Stimulated activated naive B cell treated with anti-CD40 and anti-IgM and Interleukin-4, amounts not matched to agents 10 μg/mL and 1 μg/mL and 100 μg/mL, for 72 hours (primary cell): ENCODE data around the gene TMEM132C.
"Not testable (repeated sequence)": the region's sequence is repeated elsewhere in the genome, so short reads cannot be mapped to it uniquely, and the experiment has no call there.

Source experiments
- ATAC-seq, 2 donors: fragments of 150-1000 bp; cut with Tn5 transposase; replicated peaks; 2 replicates each; pipeline ENCODE4 v1.10.0; 2021; ENCODE audit warnings: moderate library complexity in 1 of 2
- DNase-seq: peaks from one replicate; pipeline ENCODE4 v3.0.0; 2021
- H3K27ac Mint-ChIP-seq: one replicate; pipeline ENCODE4 v1.8.0; 2022; ENCODE audit warnings: mild to moderate bottlenecking, mixed read lengths
- H3K27me3 Mint-ChIP-seq, 2 donors: one replicate each; pipeline ENCODE4 v1.8.0; 2022; ENCODE audit warnings: mixed read lengths in 2 of 2
- H3K36me3 Mint-ChIP-seq, 2 donors: one replicate each; pipeline ENCODE4 v1.8.0; 2022; ENCODE audit warnings: mixed read lengths in 2 of 2, mild to moderate bottlenecking in 1 of 2
- H3K4me1 Mint-ChIP-seq, 2 donors: one replicate each; pipeline ENCODE4 v1.8.0; 2022; ENCODE audit warnings: mixed read lengths in 2 of 2, mild to moderate bottlenecking in 1 of 2
- H3K4me3 Mint-ChIP-seq, 2 donors: one replicate each; pipeline ENCODE4 v1.8.0; 2022; ENCODE audit warnings: mild to moderate bottlenecking in 2 of 2, mixed read lengths in 2 of 2, moderate library complexity in 1 of 2
- H3K9me3 Mint-ChIP-seq, 2 donors: one replicate each; pipeline ENCODE4 v1.8.0; 2022; ENCODE audit warnings: mixed read lengths in 2 of 2, mild to moderate bottlenecking in 1 of 2

Gene TMEM132C

GRCh38 chr12:128474916-128475315, 207.9 kb downstream of the TMEM132C start:
- no peak for ATAC-seq
- peaks cover 6% of the 10 kb centered on the region in 2 donors for H3K27me3 Mint-ChIP-seq
- no peak overlapping the region for H3K4me3 Mint-ChIP-seq

GRCh38 chr12:128476266-128476665, 209.3 kb downstream of the TMEM132C start:
- Mint-ChIP-seq H3K4me3 (no peak overlapping the region), H3K9me3 (peaks cover 6 to 8% of the 10 kb centered on the region in 2 donors), H3K36me3 (peaks cover 2 to 8% of the 10 kb centered on the region in 2 donors), H3K27me3 (peaks cover 6% of the 10 kb centered on the region in 2 donors), H3K27ac (no peak overlapping the region), H3K4me1 (no peaks in the 10 kb centered on the region)
- ATAC-seq (no peak), DNase-seq (no peak)

More at GRCh38 chr12:128474916-128475315, 207.9 kb downstream of the TMEM132C start:
- Mint-ChIP-seq H3K27ac (no peak overlapping the region), H3K4me1 (no peaks in the 10 kb centered on the region), H3K9me3 (peaks cover 6 to 8% of the 10 kb centered on the region in 2 donors), H3K36me3 (peaks cover 2 to 8% of the 10 kb centered on the region in 2 donors)
- DNase-seq: no peak

DNA sequence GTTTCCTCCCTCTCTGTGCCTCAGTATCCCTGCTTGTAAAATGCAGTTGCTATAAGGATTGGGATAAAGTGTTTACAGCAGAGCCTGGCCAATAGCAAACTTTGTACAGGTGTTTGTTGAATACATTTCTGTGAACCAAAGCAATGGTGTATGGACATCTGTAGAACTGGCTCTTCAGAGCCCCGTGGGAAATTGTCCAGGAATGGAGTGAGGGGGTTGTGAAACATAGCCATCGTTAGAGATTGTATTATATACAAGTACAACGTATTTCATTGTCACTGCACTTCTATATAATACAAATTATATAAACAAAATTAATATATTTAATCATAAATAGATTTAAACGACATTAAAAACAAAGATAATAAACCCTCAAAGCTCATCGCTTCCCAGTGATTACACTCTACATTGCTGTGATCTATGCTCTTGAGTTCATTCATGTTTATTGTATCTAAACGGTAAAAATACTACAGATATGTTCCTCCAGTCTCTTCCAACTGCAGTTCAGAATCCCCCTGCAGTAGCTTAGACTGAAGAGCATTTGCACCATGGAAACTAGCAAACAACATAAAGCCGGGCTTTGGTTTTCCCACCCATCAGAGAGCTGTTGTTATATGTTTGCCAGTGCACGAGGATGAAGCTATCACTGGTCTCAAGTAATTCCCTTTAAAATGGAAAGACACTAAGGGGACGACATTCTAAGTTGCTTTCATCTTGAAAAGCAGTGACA, 216.7 kb downstream of the TMEM132C start:
- DNase-seq (no peak), ATAC-seq (no peak)
- Mint-ChIP-seq H3K27me3 (no peaks in the 10 kb centered on the region), H3K4me1 (no peaks in the 10 kb centered on the region), H3K9me3 (peaks cover 0 to 5% of the 10 kb centered on the region in 2 donors), H3K4me3 (no peak overlapping the region), H3K27ac (no peak overlapping the region), H3K36me3 (no peaks in the 10 kb centered on the region)

DNA sequence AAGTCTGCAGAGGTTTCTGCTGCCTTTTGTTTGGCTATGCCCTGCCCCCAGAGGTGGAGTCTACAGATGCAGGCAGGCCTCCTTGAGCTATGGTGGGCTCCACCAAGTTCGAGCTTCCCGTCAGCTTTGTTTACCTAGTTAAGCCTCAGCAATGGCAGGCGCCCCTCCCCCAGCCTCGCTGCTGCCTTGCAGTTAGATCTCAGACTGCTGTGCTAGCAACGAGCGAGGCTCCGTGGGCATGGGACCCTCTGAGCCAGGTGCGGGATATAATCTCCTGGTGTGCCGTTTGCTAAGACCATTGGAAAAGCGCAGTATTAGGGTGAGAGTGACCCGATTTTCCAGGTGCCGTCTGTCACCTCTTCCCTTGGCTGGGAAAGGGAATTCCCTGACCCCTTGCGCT, 230.4 kb downstream of the TMEM132C start:
- not testable (repeated sequence) for H3K27me3 Mint-ChIP-seq, H3K27ac Mint-ChIP-seq, H3K36me3 Mint-ChIP-seq, H3K4me1 Mint-ChIP-seq, ATAC-seq, H3K4me3 Mint-ChIP-seq, DNase-seq
- H3K9me3 Mint-ChIP-seq: peaks cover 14 to 16% of the 10 kb centered on the region in 2 donors

- no peak for DNase-seq
These were observed 240.5 kb downstream of the TMEM132C start for GRCh38 chr12:128507470-128507869.

GRCh38 chr12:128509170-128509569, 242.2 kb downstream of the TMEM132C start:
- DNase-seq: no peak
- peaks cover 9 to 19% of the 10 kb centered on the region in 2 donors for H3K9me3 Mint-ChIP-seq
- no peaks in the 10 kb centered on the region for H3K36me3 Mint-ChIP-seq
- H3K27me3 Mint-ChIP-seq: peaks cover 0 to 4% of the 10 kb centered on the region in 2 donors
- no peak for ATAC-seq
- H3K4me3 Mint-ChIP-seq: no peak overlapping the region
- H3K4me1 Mint-ChIP-seq: no peaks in the 10 kb centered on the region
- no peak overlapping the region for H3K27ac Mint-ChIP-seq

More at GRCh38 chr12:128507470-128507869, 240.5 kb downstream of the TMEM132C start:
- no peak overlapping the region for H3K27ac Mint-ChIP-seq
- H3K4me3 Mint-ChIP-seq: no peak overlapping the region
- peaks cover 10 to 24% of the 10 kb centered on the region in 2 donors for H3K9me3 Mint-ChIP-seq
- no peak for ATAC-seq
- no peaks in the 10 kb centered on the region for H3K4me1 Mint-ChIP-seq
- H3K36me3 Mint-ChIP-seq: no peaks in the 10 kb centered on the region
- no peaks in the 10 kb centered on the region for H3K27me3 Mint-ChIP-seq

DNA sequence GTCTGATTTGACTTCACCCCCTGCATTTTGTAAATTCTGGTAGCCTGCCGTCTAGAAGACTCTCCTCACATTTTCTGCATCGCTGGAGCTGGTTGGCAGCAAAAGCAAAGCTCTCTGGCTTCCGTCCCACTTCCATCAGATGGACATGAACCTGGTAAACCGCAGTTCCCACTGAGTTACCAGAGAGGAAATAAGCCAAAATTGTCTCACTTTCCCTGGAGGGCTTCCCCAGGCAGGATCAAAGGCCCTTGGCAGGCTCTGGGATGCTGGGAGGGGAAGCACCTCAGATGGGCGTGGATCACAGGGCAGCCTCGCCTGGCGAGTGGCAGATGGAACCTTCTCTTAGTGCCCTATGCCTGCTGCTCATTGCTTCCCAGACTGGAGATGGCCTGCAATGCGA, 243.5 kb downstream of the TMEM132C start:
- ATAC-seq (no peak), DNase-seq (no peak)
- Mint-ChIP-seq H3K36me3 (no peaks in the 10 kb centered on the region), H3K27me3 (peaks cover 0 to 4% of the 10 kb centered on the region in 2 donors), H3K27ac (no peak overlapping the region), H3K4me3 (no peak overlapping the region), H3K4me1 (no peaks in the 10 kb centered on the region), H3K9me3 (peaks cover 12 to 16% of the 10 kb centered on the region in 2 donors)

GRCh38 chr12:128513331-128513730, 246.4 kb downstream of the TMEM132C start:
- Mint-ChIP-seq H3K4me1 (no peaks in the 10 kb centered on the region), H3K4me3 (no peak overlapping the region), H3K9me3 (peaks cover 16% of the 10 kb centered on the region in 2 donors), H3K36me3 (no peaks in the 10 kb centered on the region), H3K27me3 (peaks cover 0 to 4% of the 10 kb centered on the region in 2 donors), H3K27ac (no peak overlapping the region)
- DNase-seq (no peak), ATAC-seq (no peak)

- H3K4me1 Mint-ChIP-seq: no peaks in the 10 kb centered on the region
- H3K27me3 Mint-ChIP-seq: peaks cover 0 to 4% of the 10 kb centered on the region in 2 donors
- no peak for ATAC-seq
- H3K27ac Mint-ChIP-seq: no peak overlapping the region
- no peak for DNase-seq
- H3K36me3 Mint-ChIP-seq: no peaks in the 10 kb centered on the region
- H3K9me3 Mint-ChIP-seq: peaks cover 12% of the 10 kb centered on the region in 2 donors
- H3K4me3 Mint-ChIP-seq: no peak overlapping the region
These were observed 246.9 kb downstream of the TMEM132C start for GRCh38 chr12:128513831-128514230.

DNA sequence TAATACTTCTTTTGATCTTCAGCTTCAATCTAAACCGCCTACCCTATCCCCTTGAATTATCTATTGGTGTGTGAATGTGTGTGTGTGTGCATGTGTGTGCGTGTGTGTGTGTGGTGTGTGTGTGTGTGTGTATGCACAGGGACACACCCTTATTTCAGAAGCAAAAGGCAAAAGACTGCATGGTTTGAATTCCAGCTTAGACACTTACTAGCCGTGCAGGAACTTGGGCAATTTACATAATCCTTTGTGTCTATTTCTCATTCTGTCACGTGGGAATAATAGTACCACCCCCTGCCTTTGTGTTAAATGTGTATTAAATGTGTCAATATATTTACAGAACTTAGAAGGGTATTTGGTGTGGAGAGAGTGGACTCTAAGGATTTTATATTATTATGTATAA, 251.7 kb downstream of the TMEM132C start:
- DNase-seq (no peak), ATAC-seq (no peak)
- Mint-ChIP-seq H3K27me3 (no peaks in the 10 kb centered on the region), H3K9me3 (peaks cover 7 to 9% of the 10 kb centered on the region in 2 donors), H3K36me3 (no peaks in the 10 kb centered on the region), H3K4me1 (no peaks in the 10 kb centered on the region), H3K27ac (no peak overlapping the region), H3K4me3 (no peak overlapping the region)

DNA sequence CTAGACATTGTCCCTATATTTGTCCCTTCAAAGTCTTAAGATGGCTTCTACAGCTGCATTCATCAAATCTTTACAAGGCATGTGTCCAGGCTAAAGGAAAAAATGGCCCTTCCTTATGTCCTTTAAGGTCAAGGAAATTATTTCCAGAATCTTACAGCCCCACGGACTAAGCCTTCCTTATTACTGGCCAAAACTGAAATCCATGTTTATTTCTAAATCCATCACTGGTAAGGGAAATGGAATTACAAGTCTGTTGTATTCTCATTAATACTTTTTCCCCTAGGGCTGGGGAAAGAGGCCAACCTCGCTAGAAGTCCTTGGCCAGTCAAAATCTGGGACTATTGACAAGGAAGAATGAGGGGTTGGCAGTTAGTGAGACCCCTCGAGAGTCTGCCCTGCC, 252.5 kb downstream of the TMEM132C start:
- no peaks in the 10 kb centered on the region for H3K36me3 Mint-ChIP-seq
- no peaks in the 10 kb centered on the region for H3K4me1 Mint-ChIP-seq
- H3K4me3 Mint-ChIP-seq: no peak overlapping the region
- H3K9me3 Mint-ChIP-seq: peaks cover 7 to 9% of the 10 kb centered on the region in 2 donors
- no peak for ATAC-seq
- no peaks in the 10 kb centered on the region for H3K27me3 Mint-ChIP-seq
- DNase-seq: no peak
- H3K27ac Mint-ChIP-seq: no peak overlapping the region

DNA sequence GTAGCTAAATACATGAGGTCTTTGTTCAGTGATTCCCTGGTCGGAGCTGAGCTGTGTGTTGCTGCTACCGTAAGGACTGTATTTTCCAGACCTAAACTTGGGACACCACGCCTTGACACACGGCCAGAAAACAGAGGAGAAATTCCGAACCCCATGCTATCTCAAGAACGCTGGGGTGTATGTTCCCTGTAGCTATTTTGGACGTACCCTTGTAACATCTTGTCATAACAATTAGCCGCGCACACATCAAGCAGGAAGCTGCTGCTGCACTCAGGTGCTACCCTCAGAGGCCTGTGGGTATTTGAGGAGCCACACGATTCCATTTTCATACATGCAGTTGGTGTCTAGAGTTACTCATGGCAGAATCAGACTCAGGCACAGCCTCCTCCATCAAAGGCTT, 255.0 kb downstream of the TMEM132C start:
- H3K4me3 Mint-ChIP-seq: no peak overlapping the region
- H3K9me3 Mint-ChIP-seq: peaks cover 3 to 4% of the 10 kb centered on the region in 2 donors
- DNase-seq (no peak), ATAC-seq (no peak)
- no peaks in the 10 kb centered on the region for H3K36me3 Mint-ChIP-seq
- H3K4me1 Mint-ChIP-seq: no peaks in the 10 kb centered on the region
- H3K27ac Mint-ChIP-seq: no peak overlapping the region
- no peaks in the 10 kb centered on the region for H3K27me3 Mint-ChIP-seq

- H3K27me3 Mint-ChIP-seq: no peaks in the 10 kb centered on the region
- no peak for DNase-seq
- H3K4me1 Mint-ChIP-seq: no peaks in the 10 kb centered on the region
- ATAC-seq: no peak
- peaks cover 3 to 4% of the 10 kb centered on the region in 2 donors for H3K9me3 Mint-ChIP-seq
- H3K36me3 Mint-ChIP-seq: no peaks in the 10 kb centered on the region
- H3K27ac Mint-ChIP-seq: no peak overlapping the region
- no peak overlapping the region for H3K4me3 Mint-ChIP-seq
These were observed 257.5 kb downstream of the TMEM132C start for GRCh38 chr12:128524439-128524838.

DNA sequence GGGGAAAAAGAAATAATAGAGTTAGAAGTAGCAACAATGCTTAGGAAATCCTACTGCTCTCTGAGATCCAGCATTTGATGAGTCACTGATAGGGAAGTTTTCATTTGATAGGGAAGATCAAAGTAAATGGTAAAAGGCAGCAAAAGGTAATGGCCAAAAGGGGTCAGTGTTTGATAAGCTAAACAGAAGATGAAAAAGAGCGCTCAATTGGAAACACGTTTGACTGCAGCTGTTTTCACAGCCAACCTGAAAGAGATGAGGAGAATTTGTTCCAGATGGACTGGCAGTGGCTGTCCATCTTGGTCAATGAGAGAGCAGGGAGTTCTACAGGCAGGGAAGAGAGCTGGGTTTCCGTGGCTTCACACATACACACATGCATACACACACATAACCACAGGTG, 264.2 kb downstream of the TMEM132C start:
- no peak overlapping the region for H3K4me3 Mint-ChIP-seq
- ATAC-seq: no peak
- H3K27ac Mint-ChIP-seq: no peak overlapping the region
- H3K36me3 Mint-ChIP-seq: no peaks in the 10 kb centered on the region
- H3K27me3 Mint-ChIP-seq: no peaks in the 10 kb centered on the region
- H3K4me1 Mint-ChIP-seq: no peaks in the 10 kb centered on the region
- no peaks in the 10 kb centered on the region for H3K9me3 Mint-ChIP-seq
- no peak for DNase-seq

- H3K27ac Mint-ChIP-seq: no peak overlapping the region
- H3K36me3 Mint-ChIP-seq: no peaks in the 10 kb centered on the region
- H3K4me1 Mint-ChIP-seq: no peaks in the 10 kb centered on the region
- H3K9me3 Mint-ChIP-seq: peaks cover 0 to 4% of the 10 kb centered on the region in 2 donors
- no peak overlapping the region for H3K4me3 Mint-ChIP-seq
- peak; percentile 67 to 68 for ATAC-seq
- no peak for DNase-seq
- no peaks in the 10 kb centered on the region for H3K27me3 Mint-ChIP-seq
These were observed 267.9 kb downstream of the TMEM132C start for GRCh38 chr12:128534906-128535305.
